Osteocyte (in vitro differentiated cells): ENCODE data around the gene TIGAR. TPM values are rescaled to one million over a fixed set of nuclear protein-coding genes. Genes with fewer than 3 reads are reported as not detected.

Source experiments
- DNase-seq: peaks from one replicate; pipeline ENCODE4 v3.0.0; 2021; ENCODE audit warnings: mixed read lengths; ENCODE audit not compliant: unreplicated experiment; ENCODE audit errors: extremely low spot score
- H3K27ac Mint-ChIP-seq: one replicate; pipeline ENCODE4 v1.8.0; 2021; ENCODE audit warnings: mild to moderate bottlenecking, mixed read lengths; ENCODE audit not compliant: unreplicated experiment
- H3K27me3 Mint-ChIP-seq: one replicate; pipeline ENCODE4 v1.8.0; 2021; ENCODE audit warnings: mixed read lengths; ENCODE audit not compliant: unreplicated experiment
- H3K36me3 Mint-ChIP-seq: one replicate; pipeline ENCODE4 v1.8.0; 2021; ENCODE audit warnings: mixed read lengths; ENCODE audit not compliant: unreplicated experiment
- H3K4me1 Mint-ChIP-seq: one replicate; pipeline ENCODE4 v1.8.0; 2021; ENCODE audit warnings: mixed read lengths; ENCODE audit not compliant: unreplicated experiment
- H3K4me3 Mint-ChIP-seq: one replicate; pipeline ENCODE4 v1.8.0; 2021; ENCODE audit warnings: mild to moderate bottlenecking, moderate library complexity, mixed read lengths; ENCODE audit not compliant: unreplicated experiment
- H3K9me3 Mint-ChIP-seq: one replicate; pipeline ENCODE4 v1.8.0; 2021; ENCODE audit warnings: mixed read lengths; ENCODE audit not compliant: unreplicated experiment
- CTCF ChIP-seq: fragments of 200-600 bp; sonication (generic); IDR thresholded peaks from 2 replicates; pipeline ENCODE4 v1.5.0; 2021; ENCODE audit warnings: antibody characterized with exemption, mild to moderate bottlenecking, moderate library complexity
- total RNA-seq: library from RNA; stranded (reverse); gene quantifications from 2 replicates; pipeline ENCODE4 v1.2.1, GENCODE V29; 2021

TIGAR gene
- total RNA-seq, 1 donor from 2014 or later: 16.6 TPM

- Mint-ChIP-seq H3K27ac (no peak overlapping the region), H3K4me3 (no peak overlapping the region), H3K9me3 (no peaks in the 10 kb centered on the region), H3K27me3 (peaks cover 19% of the 10 kb centered on the region), H3K4me1 (no peaks in the 10 kb centered on the region), H3K36me3 (no peaks in the 10 kb centered on the region)
- no peak for DNase-seq
- no peak for TF ChIP-seq CTCF
These were observed 33.4 kb upstream of the TIGAR start for GRCh38 chr12:4287325-4288211.

GRCh38 chr12:4288296-4289131 is 32.5 kb upstream of the TIGAR start:
- no peak for DNase-seq
- no peaks in the 10 kb centered on the region for H3K4me1 Mint-ChIP-seq
- no peak for TF ChIP-seq CTCF
- H3K9me3 Mint-ChIP-seq: no peaks in the 10 kb centered on the region
- H3K4me3 Mint-ChIP-seq: no peak overlapping the region
- H3K27ac Mint-ChIP-seq: no peak overlapping the region
- no peaks in the 10 kb centered on the region for H3K36me3 Mint-ChIP-seq
- H3K27me3 Mint-ChIP-seq: peaks cover 19% of the 10 kb centered on the region

- H3K36me3 Mint-ChIP-seq: no peaks in the 10 kb centered on the region
- H3K4me3 Mint-ChIP-seq: no peak overlapping the region
- no peak for TF ChIP-seq CTCF
- DNase-seq: no peak
- no peaks in the 10 kb centered on the region for H3K9me3 Mint-ChIP-seq
- peaks cover 19% of the 10 kb centered on the region for H3K27me3 Mint-ChIP-seq
- no peak overlapping the region for H3K27ac Mint-ChIP-seq
- H3K4me1 Mint-ChIP-seq: no peaks in the 10 kb centered on the region
These were observed 31.7 kb upstream of the TIGAR start for GRCh38 chr12:4289231-4289878.

GRCh38 chr12:4289998-4290790 is 30.8 kb upstream of the TIGAR start:
- no peak overlapping the region for H3K27ac Mint-ChIP-seq
- no peak for TF ChIP-seq CTCF
- H3K4me3 Mint-ChIP-seq: no peak overlapping the region
- no peaks in the 10 kb centered on the region for H3K9me3 Mint-ChIP-seq
- no peaks in the 10 kb centered on the region for H3K4me1 Mint-ChIP-seq
- peaks cover 24% of the 10 kb centered on the region for H3K27me3 Mint-ChIP-seq
- no peaks in the 10 kb centered on the region for H3K36me3 Mint-ChIP-seq
- no peak for DNase-seq
